GM18502 (cell line): ENCODE data around the gene SEMA5B.

Experiments used
- ATAC-seq: cut with Tn5 transposase; IDR thresholded peaks from one replicate; pipeline ENCODE4 v1.9.1; 2021; ENCODE audit warnings: mild to moderate bottlenecking; ENCODE audit not compliant: unreplicated experiment, poor library complexity

The SEMA5B gene

GRCh38 chr3:123028233-123028828 is 768 bp upstream of the SEMA5B start:
- ATAC-seq: no peak

DNA sequence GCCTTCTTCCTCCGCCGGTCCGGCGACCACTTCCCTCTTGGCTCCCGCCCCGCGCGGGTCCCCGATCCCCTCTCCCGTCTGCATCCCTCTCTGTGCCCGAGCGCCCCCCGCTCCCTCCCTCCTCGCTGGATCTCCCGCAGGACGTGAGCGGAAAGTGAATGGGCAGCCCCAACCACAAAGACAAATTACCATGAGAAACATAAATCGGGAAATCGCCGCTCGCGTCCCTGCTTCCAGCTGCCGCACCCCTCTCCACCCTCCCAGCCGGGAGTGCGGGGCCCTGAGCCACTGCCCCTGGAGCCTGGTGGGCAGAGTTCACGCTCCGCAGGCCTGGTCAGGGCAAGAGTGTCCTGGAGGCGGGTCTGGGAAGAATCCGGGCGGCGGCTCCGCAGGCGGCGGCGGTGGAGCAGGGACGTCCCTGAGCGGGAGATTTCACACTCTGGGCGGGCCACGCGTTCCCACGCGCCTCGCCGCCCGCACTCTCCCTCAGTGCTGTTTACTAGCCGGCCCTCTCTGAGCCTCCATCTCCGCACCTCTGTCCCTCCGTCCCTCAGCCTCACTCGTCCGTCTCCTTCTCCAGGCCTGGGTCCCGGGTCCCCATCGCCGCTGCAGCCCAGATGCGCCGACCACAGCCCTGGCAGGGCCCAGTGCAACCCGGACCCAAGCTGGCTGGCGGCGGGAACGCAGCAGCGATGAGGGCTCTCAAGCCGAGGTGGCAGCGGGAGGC is 835 bp downstream of the SEMA5B start:
- no peak for ATAC-seq

DNA sequence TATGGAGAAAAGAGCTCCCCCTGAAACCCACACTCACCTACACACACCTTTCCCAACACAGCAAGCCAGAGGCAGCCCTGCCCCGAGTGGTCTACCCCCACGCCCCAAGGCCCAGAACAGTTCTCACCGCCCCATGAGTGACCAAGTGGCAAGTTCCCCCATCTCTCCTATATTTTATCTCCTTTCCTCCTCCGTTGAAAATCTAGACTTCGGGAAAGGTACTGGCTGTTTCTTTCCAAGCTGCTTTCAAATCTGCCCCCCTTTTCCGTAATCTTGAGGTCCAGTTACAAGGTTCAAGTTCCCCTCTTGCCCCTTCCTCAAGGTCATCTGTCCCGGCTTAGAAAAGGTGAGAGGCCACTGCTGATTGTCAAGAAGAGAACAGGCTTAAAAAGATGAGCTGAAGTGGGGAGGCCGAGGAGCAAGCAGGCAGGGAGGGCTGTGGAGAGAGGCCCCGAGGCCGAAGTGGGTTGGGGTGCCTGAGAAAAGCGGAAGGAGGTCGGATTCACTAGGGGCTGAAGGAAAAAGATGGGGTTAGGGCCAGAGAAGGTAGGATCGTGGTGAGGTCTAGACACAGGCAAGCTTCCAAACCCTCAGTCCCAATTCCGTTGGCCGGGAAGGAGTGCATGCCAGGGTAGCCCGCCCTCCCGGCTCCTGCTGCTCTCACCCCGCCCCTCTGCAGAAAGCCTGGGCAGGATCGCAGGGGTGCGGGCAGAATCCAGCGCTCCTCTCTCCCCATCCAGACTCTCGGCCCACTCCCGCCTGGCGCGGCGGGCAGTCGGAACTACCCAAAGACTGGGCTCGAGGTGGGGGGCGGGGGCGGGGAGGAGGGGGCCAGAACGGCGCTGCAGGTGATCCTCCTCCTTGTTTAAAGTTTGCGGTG is 1.7 kb downstream of the SEMA5B start:
- no peak for ATAC-seq

DNA sequence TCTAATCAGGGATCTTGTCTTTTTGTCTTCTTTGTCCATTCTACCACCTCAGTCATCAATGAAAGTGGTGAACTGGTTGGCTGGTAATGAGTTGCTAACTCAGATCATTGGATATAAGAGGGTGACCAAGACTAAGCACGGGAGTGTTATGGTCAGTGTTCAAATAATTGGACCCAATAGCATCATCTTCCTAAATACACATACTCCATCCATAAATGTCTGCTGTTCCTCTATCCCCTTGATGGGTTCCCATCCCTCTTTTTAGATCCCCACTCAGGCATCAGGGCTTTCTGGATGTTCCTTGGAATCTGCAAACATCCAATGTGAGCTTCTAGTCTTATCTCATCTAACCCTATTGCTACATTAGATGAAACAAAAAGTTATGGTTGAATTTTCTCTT is 3.5 kb downstream of the SEMA5B start:
- ATAC-seq: no peak

GRCh38 chr3:123021996-123022510 is 5.5 kb downstream of the SEMA5B start:
- no peak for ATAC-seq

GRCh38 chr3:123021388-123021787 is 6.2 kb downstream of the SEMA5B start:
- ATAC-seq: no peak

DNA sequence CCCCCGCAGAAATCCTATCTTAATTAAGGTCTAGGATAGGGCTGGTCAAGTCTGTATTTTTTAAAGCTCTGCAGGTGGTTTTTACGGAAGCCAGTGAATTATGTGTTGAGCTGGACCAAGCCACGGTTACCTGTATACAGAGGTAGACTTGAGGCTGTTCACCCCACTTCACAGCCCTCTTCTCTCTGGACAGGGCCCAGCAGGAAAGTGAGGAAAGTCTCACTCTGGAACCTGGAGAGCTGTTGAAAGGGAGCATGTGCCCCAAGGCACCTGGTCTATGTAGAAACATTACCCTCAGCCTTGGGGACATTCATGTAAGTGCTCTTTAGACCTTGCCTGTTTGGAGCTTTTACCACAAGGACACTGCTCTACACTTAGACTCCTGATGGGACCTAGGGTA is 6.9 kb downstream of the SEMA5B start:
- no peak for ATAC-seq

- ATAC-seq: no peak
Measured at GRCh38 chr3:123019591-123019990, 8.0 kb downstream of the SEMA5B start.

DNA sequence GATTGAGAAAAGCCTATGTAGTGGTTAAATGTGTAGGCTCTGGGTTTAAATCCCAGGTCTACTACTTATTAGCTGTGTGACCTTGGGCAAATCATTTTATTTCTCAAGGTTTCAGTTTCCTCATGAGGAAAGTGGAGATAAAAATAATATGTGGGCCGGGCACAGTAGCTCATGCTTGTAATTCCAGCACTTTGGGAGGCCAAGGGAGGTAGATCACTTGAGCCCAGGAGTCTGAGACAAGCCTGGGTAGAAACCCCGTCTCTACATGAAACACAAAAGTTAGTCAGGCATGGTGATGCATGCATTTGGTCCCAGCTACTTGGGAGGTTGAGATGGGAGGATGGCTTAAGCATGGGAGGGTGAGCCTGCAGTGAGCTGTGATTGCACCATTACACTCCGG is 8.4 kb downstream of the SEMA5B start:
- no peak for ATAC-seq

- ATAC-seq: no peak
Measured at GRCh38 chr3:123018683-123019082, 8.9 kb downstream of the SEMA5B start.

GRCh38 chr3:123015596-123015995 is 12.0 kb downstream of the SEMA5B start:
- ATAC-seq: no peak

DNA sequence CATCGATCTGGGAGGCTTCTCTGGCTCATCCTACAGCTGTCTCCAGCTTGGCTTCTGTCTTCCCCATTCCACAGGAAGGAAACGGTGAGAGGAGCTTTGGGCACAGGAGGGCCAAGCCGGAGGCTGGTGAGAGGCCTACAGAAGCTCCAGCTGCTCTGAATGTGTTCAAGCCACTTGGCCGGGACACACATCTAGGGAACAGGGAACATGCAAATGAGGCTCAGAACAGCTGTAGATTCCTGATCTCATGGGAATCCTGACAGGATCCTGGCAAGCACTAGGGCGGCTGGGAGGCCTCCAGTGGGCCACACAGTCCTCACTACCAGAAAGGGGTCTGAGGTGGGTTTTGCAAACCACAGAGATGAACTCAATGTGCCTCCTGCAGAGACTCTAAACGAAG is 13.7 kb downstream of the SEMA5B start:
- ATAC-seq: no peak

GRCh38 chr3:123012652-123013051 is 14.9 kb downstream of the SEMA5B start:
- ATAC-seq: no peak

- ATAC-seq: no peak
Measured at GRCh38 chr3:123011447-123011846, 16.1 kb downstream of the SEMA5B start.

GRCh38 chr3:123008840-123009239 is 18.7 kb downstream of the SEMA5B start:
- ATAC-seq: no peak

- ATAC-seq: no peak
Measured at GRCh38 chr3:123006609-123007008, 21.0 kb downstream of the SEMA5B start.

DNA sequence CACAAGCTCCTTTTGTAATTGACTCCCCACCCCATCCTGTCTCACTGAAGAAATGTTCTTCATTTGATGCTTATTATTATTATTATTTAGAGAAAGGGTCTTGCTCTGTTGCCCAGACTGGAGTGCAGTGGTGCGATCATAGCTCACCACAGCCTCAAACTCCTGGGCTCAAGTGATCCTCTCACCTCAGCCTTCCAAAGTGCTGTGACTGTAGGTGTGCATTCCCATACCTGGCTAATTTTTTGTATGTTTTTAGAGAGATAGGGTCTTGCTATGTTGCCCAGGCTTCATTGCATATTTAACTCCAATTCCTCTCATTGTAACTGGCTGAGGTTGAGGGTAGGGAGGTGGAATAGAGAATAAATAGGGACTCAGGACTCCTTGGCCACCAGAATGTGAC is 22.3 kb downstream of the SEMA5B start:
- no peak for ATAC-seq

DNA sequence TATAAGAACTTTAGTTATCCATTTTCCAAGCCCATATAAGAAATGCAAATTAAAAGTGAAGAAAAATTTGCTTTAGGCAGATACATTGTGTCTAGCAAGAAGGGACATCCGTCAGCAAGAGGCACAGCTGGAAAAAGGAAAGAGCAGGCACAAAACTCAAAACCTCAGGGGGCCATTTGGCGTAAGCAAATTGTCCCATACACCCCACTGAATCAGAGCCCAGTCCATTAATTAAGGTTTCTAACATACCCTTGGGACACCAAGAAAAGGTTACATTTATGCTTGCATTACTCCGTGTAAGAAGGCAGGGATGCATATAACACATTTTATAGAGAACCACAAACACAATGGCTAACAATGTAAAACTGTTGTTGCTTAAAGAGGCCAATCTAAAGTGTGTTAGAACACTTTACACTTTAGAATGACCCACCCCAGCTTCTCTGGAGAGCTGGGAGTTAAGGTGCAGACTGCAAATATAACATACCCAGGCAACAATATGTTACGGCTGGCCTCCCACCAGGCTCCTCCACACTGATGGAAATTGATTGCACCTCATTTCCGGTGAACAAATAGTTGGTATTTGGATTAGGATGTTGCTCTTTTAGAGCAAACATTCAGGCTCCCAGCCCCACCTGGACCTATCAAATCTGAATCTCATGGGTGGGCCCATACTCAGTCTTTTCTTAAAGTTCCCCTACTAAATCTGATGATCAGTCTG is 23.2 kb downstream of the SEMA5B start:
- ATAC-seq: no peak

DNA sequence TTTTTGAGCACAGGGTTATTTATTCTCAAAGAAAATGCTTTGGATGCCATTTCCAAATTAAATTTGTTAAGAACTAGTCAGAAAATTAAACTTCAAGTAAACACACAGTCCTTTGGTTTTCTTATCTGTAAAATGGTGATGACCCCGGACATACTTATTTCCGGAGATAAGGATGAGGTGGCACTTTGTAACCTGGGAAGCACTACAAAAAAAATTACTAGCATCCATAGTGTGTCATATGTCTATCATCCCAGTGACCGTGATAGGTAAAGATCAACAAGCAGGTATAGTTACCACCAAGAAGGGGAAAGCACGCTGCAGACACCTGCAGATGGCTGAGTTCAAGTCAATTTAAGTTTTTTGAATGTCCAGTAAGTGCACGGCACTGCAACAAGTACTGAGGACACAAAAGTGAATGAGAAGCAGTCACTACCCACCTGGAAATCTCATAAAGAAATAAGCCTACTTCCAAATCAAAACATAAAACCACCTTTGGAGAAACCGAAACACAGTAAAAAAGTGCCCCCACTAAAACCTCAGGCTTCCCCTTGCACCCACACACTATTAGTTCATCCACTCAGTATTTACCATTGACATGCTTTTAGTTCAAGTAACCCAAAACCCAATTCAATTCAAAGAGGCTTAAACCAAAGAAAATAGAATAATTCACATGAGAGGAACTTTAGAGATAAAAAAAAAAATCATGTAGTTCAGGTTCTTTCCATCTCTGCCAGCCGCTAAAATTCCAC is 24.6 kb downstream of the SEMA5B start:
- ATAC-seq: no peak
